NCI-H2196 (cell line): Measurements from ENCODE around the gene SMIM5.

Experiments used
- DNase-seq: peaks from one replicate; lab custom pipeline; 2025; ENCODE audit not compliant: unreplicated experiment; lab: John Stamatoyannopoulos, UW

SMIM5 gene

DNA sequence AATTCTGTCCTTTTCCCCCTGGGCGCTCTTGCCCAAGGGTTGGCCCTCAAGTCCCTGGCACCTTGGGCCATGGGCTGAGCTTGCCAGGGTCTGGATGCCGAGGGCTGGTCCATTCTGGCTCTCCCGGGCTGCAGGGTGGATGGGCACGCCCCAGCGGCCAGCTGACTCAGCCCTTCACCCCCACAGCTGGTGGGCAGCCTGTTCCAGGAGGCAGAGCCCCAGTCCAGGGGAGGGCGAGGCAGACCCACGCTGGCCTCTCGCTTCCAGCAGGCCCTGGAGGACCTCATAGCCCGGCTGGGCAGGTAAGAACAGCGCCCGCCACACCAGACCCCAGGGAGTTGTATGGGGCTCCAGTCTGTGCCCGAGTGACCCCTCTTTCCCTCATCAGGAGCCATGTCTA, 30.6 kb upstream of the SMIM5 start:
- DNase-seq, result no peak

- DNase-seq, result no peak
Measured at GRCh38 chr17:75603123-75603522, 30.1 kb upstream of the SMIM5 start.

- no peak for DNase-seq
Measured at GRCh38 chr17:75604034-75604695, 29.1 kb upstream of the SMIM5 start.

GRCh38 chr17:75605790-75606189, 27.4 kb upstream of the SMIM5 start:
- no peak for DNase-seq

DNA sequence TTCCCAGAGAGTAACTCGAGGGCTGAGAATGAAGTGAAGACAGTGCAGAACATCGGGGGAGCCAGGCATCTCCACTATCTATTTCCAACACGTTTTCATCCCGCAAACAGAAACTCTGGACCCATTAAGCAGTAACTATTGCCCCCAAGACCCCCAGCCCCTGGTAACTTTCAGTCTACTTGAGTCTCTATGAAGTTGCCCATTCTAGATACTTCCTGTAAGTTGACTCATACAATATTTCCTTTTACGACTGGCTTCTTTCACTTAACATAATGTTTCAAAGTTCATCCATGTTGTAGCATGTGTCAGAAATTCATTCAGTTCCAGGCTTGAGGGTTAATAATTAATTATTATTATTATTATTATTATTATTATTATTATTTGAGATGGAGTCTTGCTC, 26.1 kb upstream of the SMIM5 start:
- DNase-seq, result no peak

DNA sequence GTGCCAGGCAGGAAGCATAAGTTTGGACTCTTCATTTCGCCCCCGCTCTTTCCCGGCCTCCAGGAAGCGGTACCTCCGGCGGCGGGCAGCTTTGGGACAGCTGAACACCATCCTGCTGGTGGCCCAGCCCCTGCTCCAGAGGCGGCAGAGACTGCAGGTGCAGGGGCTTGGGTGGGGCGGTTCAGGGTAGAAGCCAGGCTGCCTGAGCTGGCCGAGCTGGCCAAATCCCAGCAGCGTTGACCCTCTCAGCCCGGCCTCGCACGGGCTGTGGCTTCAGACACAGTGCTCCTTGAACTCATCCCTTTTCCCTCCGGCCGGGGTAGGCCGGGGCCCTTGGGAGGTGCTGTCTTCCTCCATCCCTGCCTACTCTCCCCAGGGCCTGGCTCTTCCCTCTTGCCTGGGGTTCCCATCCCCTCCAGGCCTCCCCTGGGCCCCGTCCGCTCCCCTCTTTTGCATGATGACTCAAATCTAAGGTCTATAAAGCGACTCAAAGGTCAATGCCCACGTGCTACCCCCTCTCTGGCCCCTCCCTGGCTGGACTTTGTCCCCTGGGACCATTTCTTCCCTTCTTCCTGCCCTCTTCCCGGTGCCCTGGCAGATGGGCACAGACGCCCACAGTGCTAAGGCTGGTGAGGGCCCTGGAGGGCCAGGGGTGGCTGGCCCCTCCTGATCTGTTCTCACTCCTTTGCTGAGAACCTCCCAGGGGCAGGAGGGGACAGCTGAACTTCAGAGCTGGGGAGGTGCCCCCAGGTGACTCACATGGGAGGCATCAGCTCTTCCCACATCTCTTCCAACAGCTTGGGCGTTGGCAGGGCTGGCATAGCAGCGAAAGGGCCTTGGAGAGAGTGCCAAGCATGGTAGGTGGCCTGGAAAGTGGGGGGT, 22.9 kb upstream of the SMIM5 start:
- DNase-seq, result no peak

DNA sequence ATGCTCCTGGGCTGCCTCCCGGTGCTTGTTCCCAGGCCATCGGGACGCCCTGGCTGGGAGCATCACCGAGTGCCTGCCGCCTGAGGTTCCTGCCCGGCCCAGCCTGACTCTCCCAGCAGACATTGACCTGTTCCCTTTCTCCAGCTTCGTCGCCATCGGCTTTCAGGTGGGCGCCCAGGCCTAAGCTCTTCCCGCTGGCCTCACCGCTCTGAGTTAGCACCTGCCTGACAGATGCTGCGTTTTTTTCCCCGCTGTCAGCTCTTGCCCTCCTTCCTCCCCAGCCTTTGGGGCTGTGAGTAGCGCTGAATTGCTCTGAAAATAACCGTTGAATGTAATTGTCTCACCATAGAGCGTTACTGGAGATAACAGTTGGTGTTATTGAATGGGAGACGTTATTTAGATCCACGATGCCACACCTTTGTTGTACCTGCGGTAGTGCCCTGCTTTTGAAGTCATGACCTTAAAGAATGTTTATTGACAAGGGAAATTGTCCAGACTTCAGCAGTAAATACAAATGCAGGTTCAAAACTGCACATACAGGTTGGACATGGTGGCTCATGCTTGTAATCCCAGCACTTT, 21.3 kb upstream of the SMIM5 start:
- no peak for DNase-seq

- no peak for DNase-seq
Measured at GRCh38 chr17:75612906-75613626, 20.2 kb upstream of the SMIM5 start.

DNA sequence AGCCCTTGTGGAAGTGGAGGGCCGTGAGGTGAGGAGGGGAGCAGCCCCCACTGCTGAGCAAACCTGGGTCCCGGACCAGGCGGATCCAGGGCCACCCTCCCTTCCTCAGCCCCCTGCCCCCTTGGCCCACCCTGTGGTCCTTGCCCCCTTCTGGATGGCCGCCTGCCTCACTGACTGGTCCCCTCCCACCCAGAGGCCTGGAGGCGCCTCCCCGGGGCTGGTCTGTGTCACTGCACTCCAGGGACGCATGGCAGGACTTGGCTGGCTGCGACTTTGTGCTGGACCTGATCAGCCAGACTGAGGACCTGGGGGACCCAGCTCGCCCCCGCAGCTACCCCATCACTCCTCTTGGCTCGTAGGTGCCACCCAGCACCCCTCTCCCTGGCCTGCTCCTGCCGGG, 19.2 kb upstream of the SMIM5 start:
- no peak for DNase-seq

DNA sequence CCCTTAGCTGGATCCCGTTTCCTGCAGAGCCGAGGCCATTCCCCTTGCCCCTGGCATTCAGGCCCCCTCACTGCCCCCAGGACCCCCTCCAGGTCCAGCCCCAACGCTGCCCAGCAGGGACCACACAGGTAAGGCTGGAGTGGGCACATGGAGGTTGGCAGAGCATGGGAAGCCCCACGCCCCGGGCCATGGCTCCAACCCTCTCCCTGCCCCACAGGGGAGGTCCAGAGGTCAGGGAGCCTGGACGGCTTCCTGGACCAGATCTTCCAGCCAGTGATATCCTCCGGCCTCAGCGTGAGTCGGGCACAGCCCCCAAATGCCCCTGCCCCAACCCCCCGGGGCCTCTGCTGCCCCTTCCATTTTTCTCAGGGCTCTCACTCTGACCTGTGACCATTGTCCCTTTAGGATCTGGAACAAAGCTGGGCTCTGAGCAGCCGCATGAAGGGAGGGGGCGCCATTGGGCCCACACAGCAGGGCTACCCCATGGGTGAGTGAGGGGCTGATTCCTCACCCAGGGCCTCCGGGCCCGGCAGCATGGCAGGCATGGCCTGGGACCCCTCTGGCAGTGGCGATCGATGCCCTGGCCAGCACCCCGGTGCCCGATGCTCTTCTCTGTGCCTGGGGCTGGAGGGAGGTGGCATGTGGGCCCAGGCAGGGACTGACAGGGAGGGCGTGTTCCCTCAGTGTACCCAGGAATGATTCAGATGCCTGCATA, 18.5 kb upstream of the SMIM5 start:
- no peak for DNase-seq

- no peak for DNase-seq
Measured at GRCh38 chr17:75615301-75615700, 17.9 kb upstream of the SMIM5 start.

GRCh38 chr17:75616521-75617122, 16.6 kb upstream of the SMIM5 start:
- no peak for DNase-seq

- DNase-seq, result no peak
Measured at GRCh38 chr17:75617218-75617617, 16.0 kb upstream of the SMIM5 start.

DNA sequence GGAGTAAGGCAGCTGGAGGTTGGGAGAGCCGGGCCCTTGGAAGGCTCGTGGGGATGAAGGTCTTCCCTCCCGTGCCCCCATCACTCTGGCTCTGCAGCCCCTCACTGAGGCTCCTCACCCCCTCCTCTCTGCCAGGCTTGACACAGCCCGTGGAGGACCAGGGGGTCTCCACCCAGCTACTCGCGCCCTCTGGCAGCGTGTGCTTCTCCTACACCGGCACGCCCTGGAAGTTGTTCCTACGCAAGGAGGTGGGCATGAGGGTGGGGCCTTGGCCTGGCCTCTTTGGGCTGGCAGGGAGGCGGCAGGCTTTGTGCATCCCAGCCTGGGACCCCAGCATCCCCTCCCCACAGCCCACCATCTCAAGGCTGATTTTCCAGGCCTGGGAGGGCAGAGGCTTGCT, 15.6 kb upstream of the SMIM5 start:
- DNase-seq, result no peak

DNA sequence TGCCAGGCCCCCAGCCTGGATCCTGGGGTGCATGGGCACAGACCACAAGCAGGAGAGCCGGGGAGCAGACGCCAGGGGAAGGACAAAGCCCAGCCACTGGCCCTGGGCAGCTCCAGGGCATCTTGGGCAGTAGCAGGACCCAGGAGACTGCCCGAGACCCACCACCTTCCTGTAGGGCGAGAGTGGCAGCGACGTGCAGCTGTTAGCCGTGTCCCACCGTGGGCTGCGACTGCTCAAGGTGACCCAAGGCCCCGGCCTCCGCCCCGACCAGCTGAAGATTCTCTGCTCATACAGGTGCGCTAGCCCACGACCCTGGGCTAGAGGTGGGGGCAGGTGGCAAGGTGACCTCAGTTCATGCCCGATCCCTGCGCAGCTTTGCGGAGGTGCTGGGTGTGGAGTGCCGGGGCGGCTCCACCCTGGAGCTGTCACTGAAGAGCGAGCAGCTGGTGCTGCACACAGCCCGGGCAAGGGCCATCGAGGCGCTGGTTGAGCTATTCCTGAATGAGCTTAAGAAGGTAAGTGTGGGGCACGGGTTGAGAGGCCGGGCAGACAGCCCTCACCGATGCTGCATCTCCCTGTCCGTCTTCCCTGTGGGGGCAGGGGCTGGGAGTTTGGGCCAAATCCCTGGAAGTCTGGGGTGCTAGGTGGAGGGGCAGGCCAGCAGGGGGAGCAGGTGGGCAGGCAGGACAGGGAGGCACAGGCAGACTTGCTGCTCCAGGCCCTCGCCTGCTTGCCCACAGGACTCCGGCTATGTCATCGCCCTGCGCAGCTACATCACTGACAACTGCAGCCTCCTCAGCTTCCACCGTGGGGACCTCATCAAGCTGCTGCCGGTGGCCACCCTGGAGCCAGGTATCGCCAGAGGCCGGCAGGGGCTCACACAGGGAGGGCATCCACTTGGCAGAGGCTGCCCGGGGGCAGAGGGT, 13.5 kb upstream of the SMIM5 start:
- DNase-seq, result no peak

DNA sequence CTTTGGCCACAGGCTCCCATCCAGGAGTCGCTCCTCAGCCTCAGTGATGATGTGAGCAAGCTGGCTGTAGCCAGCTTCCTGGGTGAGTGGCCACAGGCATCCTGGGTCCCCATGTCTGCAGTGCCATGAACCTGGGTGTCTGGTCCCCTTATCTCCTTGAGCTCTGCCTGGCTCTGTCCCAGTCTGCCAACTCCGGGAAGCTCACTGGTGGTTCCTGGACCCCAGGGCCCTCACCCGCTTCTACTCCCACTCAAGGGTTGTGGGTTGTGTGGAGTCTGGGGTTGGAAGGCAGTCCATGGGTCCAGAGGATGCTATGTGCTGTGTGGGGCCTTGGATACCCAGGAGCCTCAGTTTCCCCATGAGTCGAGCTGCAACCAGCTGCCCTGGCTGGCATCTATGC, 11.7 kb upstream of the SMIM5 start:
- no peak for DNase-seq

DNA sequence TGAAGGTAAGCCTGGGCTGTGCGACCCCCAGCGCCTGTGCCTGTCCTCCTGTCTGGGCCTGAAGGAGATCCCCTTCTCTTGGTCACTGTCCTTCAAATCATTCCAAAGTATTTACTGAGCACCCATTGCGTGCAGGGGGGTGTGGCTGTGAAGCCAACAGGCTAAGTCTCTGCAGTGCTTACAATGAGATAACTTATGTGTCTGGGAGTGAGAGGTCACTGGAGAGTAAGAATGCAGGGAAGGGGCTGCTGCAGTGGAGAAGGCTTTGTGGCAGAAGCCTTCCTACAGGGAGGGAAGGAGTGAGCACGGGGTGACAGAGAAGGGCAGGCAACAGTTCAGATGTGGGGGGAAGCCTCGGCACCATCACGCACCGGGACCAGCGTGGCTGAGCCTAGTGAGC, 11.2 kb upstream of the SMIM5 start:
- DNase-seq, result no peak

- no peak for DNase-seq
Measured at GRCh38 chr17:75622771-75623273, 10.4 kb upstream of the SMIM5 start.

DNA sequence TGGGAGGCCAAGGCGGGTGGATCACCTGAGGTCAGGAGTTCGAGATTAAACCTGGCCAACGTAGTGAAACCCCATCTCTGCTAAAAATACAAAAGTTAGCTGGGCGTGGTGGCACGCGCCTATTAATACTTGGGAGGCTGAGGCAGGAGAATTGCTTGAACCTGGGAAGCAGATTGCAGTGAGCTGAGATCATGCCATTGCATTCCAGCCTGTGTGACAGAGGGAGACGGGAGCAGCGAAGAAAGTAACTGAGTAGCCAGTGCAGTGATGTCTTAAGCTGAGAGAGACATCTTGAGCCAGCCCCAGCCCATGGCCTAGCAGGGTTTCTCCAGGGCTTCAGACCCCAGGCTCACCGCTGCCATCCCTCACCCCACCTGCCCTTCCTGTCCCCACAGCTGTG, 9.8 kb upstream of the SMIM5 start:
- DNase-seq, result no peak
